COLO668 (cell line): ENCODE results near the gene FAM131B.

Experiments
- DNase-seq: peaks from one replicate; lab custom pipeline; 2025; ENCODE audit not compliant: unreplicated experiment; lab: John Stamatoyannopoulos, UW

FAM131B gene

GRCh38 chr7:143325240-143325639 lies 37.3 kb downstream of the FAM131B start:
- no peak for DNase-seq

GRCh38 chr7:143323653-143324052 lies 38.9 kb downstream of the FAM131B start:
- DNase-seq = no peak

GRCh38 chr7:143322760-143323633 lies 39.5 kb downstream of the FAM131B start:
- DNase-seq = no peak

- no peak for DNase-seq
Observed at GRCh38 chr7:143321734-143322133, 40.8 kb downstream of the FAM131B start.

- DNase-seq = no peak
Observed at GRCh38 chr7:143321242-143321641, 41.3 kb downstream of the FAM131B start.

GRCh38 chr7:143320620-143321019 lies 41.9 kb downstream of the FAM131B start:
- no peak for DNase-seq

- DNase-seq = no peak
Observed at GRCh38 chr7:143318661-143319060, 43.9 kb downstream of the FAM131B start.

- DNase-seq = no peak
Observed at GRCh38 chr7:143316492-143316891, 46.0 kb downstream of the FAM131B start.

GRCh38 chr7:143315776-143316175 lies 46.7 kb downstream of the FAM131B start, which contains the start of gene CLCN1:
Gene CLCN1, plus strand, starts transcription at chr7:143316111. Its CDS starts 102 bp downstream, at chr7:143316213.
- no peak for DNase-seq

GRCh38 chr7:143314127-143314526 lies 48.4 kb downstream of the FAM131B start:
- no peak for DNase-seq

GRCh38 chr7:143308632-143309031 lies 53.9 kb downstream of the FAM131B start:
- no peak for DNase-seq

GRCh38 chr7:143305423-143306070 lies 57.0 kb downstream of the FAM131B start:
- DNase-seq = peak; percentile 48

GRCh38 chr7:143304938-143305337 lies 57.6 kb downstream of the FAM131B start:
- no peak for DNase-seq

- DNase-seq = no peak
Observed at GRCh38 chr7:143303733-143304132, 58.8 kb downstream of the FAM131B start.
